ENCODE measurements around the gene AGBL3.

DNA sequence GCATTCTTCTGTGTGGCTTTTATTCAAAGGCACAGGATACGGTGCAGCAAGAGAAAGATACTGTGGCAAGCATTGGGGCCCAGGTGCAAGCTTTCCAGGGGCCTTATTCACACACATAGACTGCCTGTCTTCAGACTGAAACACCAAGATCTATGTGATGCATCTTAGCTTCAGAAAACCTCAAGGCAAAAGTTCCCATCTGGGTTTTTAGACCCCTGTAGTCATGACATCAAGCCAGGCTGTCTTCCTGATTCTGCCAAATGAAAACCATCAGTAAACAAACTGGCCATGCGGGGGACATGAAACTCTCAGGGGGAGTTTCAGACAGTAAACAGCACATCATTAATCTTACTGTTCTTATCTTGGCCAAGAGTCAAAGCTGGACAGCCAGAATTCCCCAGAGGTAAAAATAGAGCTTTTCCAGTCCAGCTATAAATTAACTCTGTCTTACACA, 9.8 kb downstream of the AGBL3 start:
- TF ChIP-seq, protein P1, sequence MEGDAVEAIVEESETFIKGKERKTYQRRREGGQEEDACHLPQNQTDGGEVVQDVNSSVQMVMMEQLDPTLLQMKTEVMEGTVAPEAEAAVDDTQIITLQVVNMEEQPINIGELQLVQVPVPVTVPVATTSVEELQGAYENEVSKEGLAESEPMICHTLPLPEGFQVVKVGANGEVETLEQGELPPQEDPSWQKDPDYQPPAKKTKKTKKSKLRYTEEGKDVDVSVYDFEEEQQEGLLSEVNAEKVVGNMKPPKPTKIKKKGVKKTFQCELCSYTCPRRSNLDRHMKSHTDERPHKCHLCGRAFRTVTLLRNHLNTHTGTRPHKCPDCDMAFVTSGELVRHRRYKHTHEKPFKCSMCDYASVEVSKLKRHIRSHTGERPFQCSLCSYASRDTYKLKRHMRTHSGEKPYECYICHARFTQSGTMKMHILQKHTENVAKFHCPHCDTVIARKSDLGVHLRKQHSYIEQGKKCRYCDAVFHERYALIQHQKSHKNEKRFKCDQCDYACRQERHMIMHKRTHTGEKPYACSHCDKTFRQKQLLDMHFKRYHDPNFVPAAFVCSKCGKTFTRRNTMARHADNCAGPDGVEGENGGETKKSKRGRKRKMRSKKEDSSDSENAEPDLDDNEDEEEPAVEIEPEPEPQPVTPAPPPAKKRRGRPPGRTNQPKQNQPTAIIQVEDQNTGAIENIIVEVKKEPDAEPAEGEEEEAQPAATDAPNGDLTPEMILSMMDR (conservative IDR thresholded peaks at IDR 0.05 in 1 of 2, IDR thresholded peaks at IDR 0.05 in 1 of 2; ENCODE audit: extremely low read depth in 1 of 2, insufficient read depth in 1 of 2, low read depth in 1 of 2, low read length in 2 of 2): no peak
- no peak for TF ChIP-seq EZH2 (IDR thresholded peaks at IDR 0.05; ENCODE audit: borderline replicate concordance, low read length)
